IPS-NIHi7 (cell line): ENCODE measurements around the gene ARHGAP12.
"Not testable (repeated sequence)": the region's sequence is repeated elsewhere in the genome, so short reads cannot be mapped to it uniquely, and the experiment has no call there.

ENCODE experiments used
- DNase-seq: peaks from one replicate; pipeline ENCODE4 v3.0.0; 2012; ENCODE audit warnings: mixed read lengths; ENCODE audit errors: extremely low spot score

ARHGAP12 gene

GRCh38 chr10:31928549-31929260 lies at the start of gene ARHGAP12:
Gene ARHGAP12, minus strand, starts transcription at chr10:31928831. Its CDS starts 19,976 bp downstream, at chr10:31908855.
- DNase-seq: peak; percentile 80

GRCh38 chr10:31978156-31978483 lies 49.5 kb upstream of the ARHGAP12 start:
- DNase-seq: no peak

GRCh38 chr10:31977440-31978155 lies 49.0 kb upstream of the ARHGAP12 start:
- no peak for DNase-seq

GRCh38 chr10:31975157-31975765 lies 46.6 kb upstream of the ARHGAP12 start:
- DNase-seq: peak; percentile 22

GRCh38 chr10:31974434-31975124 lies 45.9 kb upstream of the ARHGAP12 start:
- DNase-seq: no peak

- no peak for DNase-seq
Measured at GRCh38 chr10:31972519-31973041, 43.9 kb upstream of the ARHGAP12 start.

GRCh38 chr10:31969847-31970246 lies 41.2 kb upstream of the ARHGAP12 start:
- DNase-seq: not testable (repeated sequence)

- no peak for DNase-seq
Measured at GRCh38 chr10:31963589-31963980, 35.0 kb upstream of the ARHGAP12 start.

GRCh38 chr10:31962826-31963588 lies 34.4 kb upstream of the ARHGAP12 start:
- no peak for DNase-seq

- no peak for DNase-seq
Measured at GRCh38 chr10:31961277-31962074, 32.8 kb upstream of the ARHGAP12 start.

- DNase-seq: no peak
Measured at GRCh38 chr10:31959461-31960173, 31.0 kb upstream of the ARHGAP12 start.

GRCh38 chr10:31958856-31959255 lies 30.2 kb upstream of the ARHGAP12 start:
- DNase-seq: no peak

GRCh38 chr10:31956200-31956946 lies 27.7 kb upstream of the ARHGAP12 start:
- no peak for DNase-seq

- DNase-seq: no peak
Measured at GRCh38 chr10:31954410-31955191, 26.0 kb upstream of the ARHGAP12 start.

GRCh38 chr10:31953480-31953879 lies 24.8 kb upstream of the ARHGAP12 start:
- no peak for DNase-seq

- no peak for DNase-seq
Measured at GRCh38 chr10:31953080-31953479, 24.4 kb upstream of the ARHGAP12 start.

GRCh38 chr10:31952066-31952465 lies 23.4 kb upstream of the ARHGAP12 start:
- no peak for DNase-seq

GRCh38 chr10:31949266-31949665 lies 20.6 kb upstream of the ARHGAP12 start:
- DNase-seq: no peak
